H1 (cell line): Measurements from ENCODE around the gene CPE. TPM values are rescaled to one million over a fixed set of nuclear protein-coding genes. Genes with fewer than 3 reads are reported as not detected.

Experiments
- CTCF ChIA-PET: fragments of 300-600 bp; sonication (Branson Sonifier 250); formaldehyde crosslinking; loops from one replicate; lab custom pipeline; 2021; ENCODE audit not compliant: partially characterized antibody; lab: Charles Lee
- POLR2A ChIA-PET: fragments of 300-600 bp; sonication (Branson Sonifier 250); formaldehyde crosslinking; loops from one replicate; lab custom pipeline; 2021; ENCODE audit warnings: inconsistent platforms; ENCODE audit not compliant: partially characterized antibody; lab: Charles Lee
- DNase-seq, 2 experiments: peaks; one replicate each; pipeline versions ENCODE4 v3.0.0 to v3.0.0-alpha.2; 2010 to 2022; ENCODE audit warnings: low spot score in 2 of 2, low read depth in 1 of 2, mixed read lengths in 1 of 2
- FAIRE-seq: peaks from 2 replicates; lab custom pipeline; 2011; peaks lifted over from hg19 to GRCh38; lab: Jason Lieb, UNC
- H2AFZ ChIP-seq: 2 replicates; pipeline ENCODE4 v1.8.1; 2012; ENCODE audit warnings: low read length, inconsistent platforms
- H2AK5ac ChIP-seq: 2 replicates; pipeline ENCODE4 v1.6.1; 2013; ENCODE audit warnings: low read depth, low read length
- H2BK120ac ChIP-seq: replicated peaks from 2 replicates; pipeline ENCODE3; 2013; ENCODE audit warnings: low read depth, low read length, inconsistent platforms
- H2BK12ac ChIP-seq: 2 replicates; pipeline ENCODE4 v1.6.1; 2013; ENCODE audit warnings: low read depth, low read length
- H2BK15ac ChIP-seq: 2 replicates; pipeline ENCODE4 v1.6.1; 2013; ENCODE audit warnings: low read length
- H2BK20ac ChIP-seq: 2 replicates; pipeline ENCODE4 v1.6.1; 2013; ENCODE audit warnings: low read length
- H2BK5ac ChIP-seq: 2 replicates; pipeline ENCODE4 v1.6.1; 2013; ENCODE audit warnings: low read depth, low read length
- H3K14ac ChIP-seq: 2 replicates; pipeline ENCODE4 v1.6.1; 2013; ENCODE audit warnings: inconsistent platforms; ENCODE audit not compliant: insufficient read length
- H3K18ac ChIP-seq: 2 replicates; pipeline ENCODE4 v1.6.1; 2013; ENCODE audit warnings: low read length; ENCODE audit errors: extremely low read depth
- H3K23ac ChIP-seq: 2 replicates; pipeline ENCODE4 v1.6.1; 2013; ENCODE audit warnings: inconsistent platforms; ENCODE audit not compliant: insufficient read length
- H3K23me2 ChIP-seq: 2 replicates; pipeline ENCODE4 v1.6.1; 2013; ENCODE audit warnings: low read depth, low read length
- H3K27ac ChIP-seq: 2 replicates; pipeline ENCODE4 v1.6.1; 2011; ENCODE audit warnings: low read depth, low read length, inconsistent platforms
- H3K27me3 ChIP-seq, 4 experiments: replicated peaks in 1 of 4; 1 replicate in 1 of 4; 2 replicates in 3 of 4; pipeline versions ENCODE4 v1.6.1 to v1.8.1; 2011 to 2013; ENCODE audit warnings: low read length in 3 of 4, mild to moderate bottlenecking in 3 of 4, inconsistent platforms in 2 of 4, mixed read lengths in 2 of 4, moderate library complexity in 1 of 4; ENCODE audit not compliant: control insufficient read depth in 3 of 4, insufficient read depth in 3 of 4; ENCODE audit errors: extremely low read depth in 1 of 4
- H3K36me3 ChIP-seq, 4 experiments: 2 replicates each; pipeline versions ENCODE4 v1.6.1 to v1.8.1; 2011 to 2013; ENCODE audit warnings: mild to moderate bottlenecking in 4 of 4, low read length in 3 of 4, moderate library complexity in 2 of 4, control low read depth in 1 of 4, inconsistent platforms in 1 of 4; ENCODE audit not compliant: insufficient read depth in 4 of 4, control insufficient read depth in 2 of 4
- H3K4ac ChIP-seq: replicated peaks from 2 replicates; pipeline ENCODE3; 2013; ENCODE audit warnings: low read length, low read depth, mixed read lengths, inconsistent platforms; ENCODE audit not compliant: insufficient read length
- H3K4me1 ChIP-seq, 4 experiments: replicated peaks in 1 of 4; 1 replicate in 1 of 4; 2 replicates in 3 of 4; pipeline versions ENCODE4 v1.6.1 to v1.8.1; 2011 to 2013; ENCODE audit warnings: low read length in 3 of 4, inconsistent platforms in 2 of 4, mixed read lengths in 1 of 4; ENCODE audit not compliant: insufficient read depth in 4 of 4, control insufficient read depth in 3 of 4
- H3K4me2 ChIP-seq, 2 experiments: 2 replicates each; pipeline versions ENCODE4 v1.6.1 to v1.8.1; 2011 to 2013; ENCODE audit warnings: low read depth in 2 of 2, low read length in 2 of 2, control low read depth in 1 of 2, inconsistent platforms in 1 of 2, mild to moderate bottlenecking in 1 of 2; ENCODE audit not compliant: insufficient read depth in 1 of 2
- H3K4me3 ChIP-seq, 4 experiments: fragments of 200-600, 300-600 bp in 1 of 4; sonication (generic), shearing (Covaris generic), sonication (Bioruptor Twin) in 1 of 4; 2 replicates each; pipeline versions ENCODE4 v1.5.1 to v1.8.1; 2011 to 2016; ENCODE audit warnings: low read length in 4 of 4, low read depth in 3 of 4, control low read depth in 2 of 4, inconsistent platforms in 2 of 4, mild to moderate bottlenecking in 2 of 4, mixed read lengths in 1 of 4, moderate library complexity in 1 of 4; ENCODE audit not compliant: insufficient read depth in 2 of 4; ENCODE audit errors: extremely low read depth in 1 of 4
- H3K56ac ChIP-seq: replicated peaks from 2 replicates; pipeline ENCODE3; 2013; ENCODE audit warnings: low read depth, mild to moderate bottlenecking, mixed read lengths, low read length, inconsistent platforms; ENCODE audit not compliant: insufficient read length
- H3K79me1 ChIP-seq: 2 replicates; pipeline ENCODE4 v1.6.1; 2013; ENCODE audit warnings: low read depth, low read length, control low read depth
- H3K79me2 ChIP-seq, 2 experiments: 2 replicates each; pipeline versions ENCODE4 v1.6.1 to v1.8.1; 2012 to 2013; ENCODE audit warnings: low read length in 2 of 2, mild to moderate bottlenecking in 2 of 2, inconsistent platforms in 1 of 2; ENCODE audit not compliant: insufficient read depth in 2 of 2, control insufficient read depth in 1 of 2
- H3K9ac ChIP-seq, 4 experiments: replicated peaks in 1 of 4; 1 replicate in 1 of 4; 2 replicates in 3 of 4; pipeline versions ENCODE4 v1.6.1 to v1.8.1; 2011 to 2013; ENCODE audit warnings: low read depth in 3 of 4, low read length in 3 of 4, control low read depth in 2 of 4, mild to moderate bottlenecking in 2 of 4, moderate library complexity in 2 of 4, inconsistent platforms in 1 of 4; ENCODE audit errors: extremely low read depth in 1 of 4
- H3K9me3 ChIP-seq, 2 experiments: 2 replicates each; pipeline versions ENCODE4 v1.6.1 to v1.8.1; 2012 to 2013; ENCODE audit warnings: mild to moderate bottlenecking in 2 of 2, moderate library complexity in 2 of 2, control low read depth in 1 of 2, inconsistent platforms in 1 of 2, low read depth in 1 of 2, low read length in 1 of 2, mixed read lengths in 1 of 2; ENCODE audit not compliant: insufficient read depth in 2 of 2
- H4K20me1 ChIP-seq, 2 experiments: replicated peaks in 1 of 2; 2 replicates each; pipeline versions ENCODE3 to v1.8.1; 2011 to 2013; ENCODE audit warnings: inconsistent platforms in 2 of 2, low read length in 2 of 2, mild to moderate bottlenecking in 1 of 2; ENCODE audit not compliant: insufficient read depth in 2 of 2, control insufficient read depth in 1 of 2
- H4K5ac ChIP-seq: 2 replicates; pipeline ENCODE4 v1.6.1; 2013; ENCODE audit warnings: low read length, low read depth, mixed read lengths, inconsistent platforms; ENCODE audit not compliant: insufficient read length
- H4K8ac ChIP-seq: 2 replicates; pipeline ENCODE4 v1.8.0; 2013; ENCODE audit warnings: mild to moderate bottlenecking, moderate library complexity, low read length, inconsistent platforms; ENCODE audit not compliant: insufficient read depth; ENCODE audit errors: extremely low read depth
- H4K91ac ChIP-seq: replicated peaks from 2 replicates; pipeline ENCODE3; 2013; ENCODE audit warnings: low read length, mixed read lengths, inconsistent platforms; ENCODE audit not compliant: insufficient read length
- CHD2 ChIP-seq: IDR thresholded peaks from 2 replicates; pipeline ENCODE4 v1.6.1; 2012; ENCODE audit warnings: low read length, improper control_type of control experiment
- EZH2 ChIP-seq: fragments of 200-600 bp; sonication (generic); IDR thresholded peaks from 2 replicates; pipeline ENCODE4 v1.7.1; 2012; ENCODE audit warnings: low read depth, mild to moderate bottlenecking, moderate library complexity, low read length, inconsistent platforms; ENCODE audit not compliant: severe bottlenecking
- FOSL1 ChIP-seq: IDR thresholded peaks from 2 replicates; pipeline ENCODE4 v1.6.1; 2011; ENCODE audit warnings: mild to moderate bottlenecking, low read depth, low read length, moderate library complexity; ENCODE audit not compliant: insufficient read depth
- NRF1 ChIP-seq: IDR thresholded peaks from 2 replicates; pipeline ENCODE4 v1.6.1; 2011; ENCODE audit warnings: mild to moderate bottlenecking, low read depth, low read length, improper control_type of control experiment
- SAP30 ChIP-seq: fragments of 300-600 bp; sonication (generic); IDR thresholded peaks from 2 replicates; pipeline ENCODE4 v1.7.1; 2012; ENCODE audit warnings: low read length, moderate library complexity, mild to moderate bottlenecking, inconsistent platforms; ENCODE audit not compliant: insufficient read depth, insufficient replicate concordance
- SIX5 ChIP-seq: IDR thresholded peaks from 2 replicates; pipeline ENCODE4 v1.6.1; 2011; ENCODE audit warnings: mild to moderate bottlenecking, low read depth, low read length
- SP4 ChIP-seq: IDR thresholded peaks from 2 replicates; pipeline ENCODE4 v1.6.1; 2012; ENCODE audit warnings: low read length, inconsistent platforms
- TAF1 ChIP-seq: IDR thresholded peaks from 2 replicates; pipeline ENCODE4 v1.6.1; 2011; ENCODE audit warnings: mild to moderate bottlenecking, low read depth, low read length
- TEAD4 ChIP-seq: IDR thresholded peaks from 2 replicates; pipeline ENCODE4 v1.6.1; 2012; ENCODE audit warnings: low read depth, low read length, inconsistent platforms, mixed read lengths
- WGBS, 2 experiments: shearing (Covaris generic) in 1 of 2; methylation state at CpG; one replicate each; pipeline versions ENCODE4 v1.1.6 to v1.1.7; 2013 to 2015; ENCODE audit warnings: low lambda C conversion rate in 2 of 2, mixed read lengths in 2 of 2, inconsistent platforms in 1 of 2, low coverage in 1 of 2, missing lambda C conversion rate in 1 of 2; ENCODE audit not compliant: insufficient replicate concordance in 2 of 2, insufficient coverage in 1 of 2, insufficient read length in 1 of 2; ENCODE audit errors: extremely low coverage in 1 of 2, missing lambda C conversion rate in 1 of 2; 5-methylcytosine and 5-hydroxymethylcytosine counted together
- polyA plus RNA-seq, 7 experiments: library from polyadenylated mRNA; depleted of rRNA in 3 of 7; stranded (reverse) in 5 of 7; unstranded in 2 of 7; fragments of >200 nt in 5 of 7; fragments of 200-250 nt in 2 of 7; gene quantifications; 1 replicate in 5 of 7; 2 replicates in 1 of 7; 4 replicates in 1 of 7; pipeline versions ENCODE4 v1.2.1 to v1.2.3, GENCODE V29; 2011 to 2013; ENCODE audit warnings: missing spikeins in 2 of 7, mixed read lengths in 2 of 7
- total RNA-seq: library from RNA; stranded (reverse); fragmentation: NEBNext Ultra II Directional; extraction: Animal tissue kit (Norgen Biotek cat#: 25700); gene quantifications from 2 replicates; pipeline ENCODE4 v1.2.1, GENCODE V29; 2021

Gene CPE
- total and polyA plus RNA-seq, 2 of the 8 experiments (the other 6 are each of a cell fraction or from before 2014, with no cell fraction given), result 9.4 to 10.2 TPM

DNA sequence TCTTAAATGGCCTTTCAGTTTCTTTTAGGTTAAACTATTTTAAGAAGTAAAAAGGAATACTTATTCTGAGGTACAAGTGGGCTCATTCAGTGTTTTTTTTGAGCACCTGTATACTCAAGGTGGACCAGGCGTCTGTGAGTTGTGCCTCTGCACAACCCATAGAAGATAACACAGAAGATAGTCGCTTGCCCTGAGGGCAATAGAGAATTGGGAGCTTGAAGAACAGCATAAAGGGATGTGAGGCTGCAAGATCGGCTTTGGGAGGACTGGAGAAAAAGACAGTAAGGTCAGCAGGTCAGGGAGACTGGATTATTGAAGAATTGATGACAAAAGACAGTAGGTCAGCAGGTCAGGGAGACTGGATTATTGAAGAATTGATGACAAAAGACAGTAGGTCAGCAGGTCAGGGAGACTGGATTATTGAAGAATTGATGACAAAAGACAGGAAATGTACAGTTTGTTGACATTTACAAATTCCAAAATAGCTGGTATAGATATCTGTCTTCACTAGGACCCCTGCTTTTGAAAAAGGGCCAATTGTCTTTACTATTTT is 3.1 kb downstream of the CPE start:
- no peak overlapping the region for H3K9ac ChIP-seq
- no peaks in the 10 kb centered on the region for H3K79me1 ChIP-seq
- no peaks in the 10 kb centered on the region for H3K79me2 ChIP-seq
- TF ChIP-seq CHD2, result no peak
- TF ChIP-seq TEAD4, result no peak
- no peak for TF ChIP-seq FOSL1
- TF ChIP-seq SIX5, result no peak
- TF ChIP-seq EZH2, result no peak
- no peak for TF ChIP-seq TAF1
- TF ChIP-seq SP4, result no peak
- no peak for TF ChIP-seq SAP30
- TF ChIP-seq NRF1, result no peak
- H3K18ac ChIP-seq, result no peak overlapping the region
- no peak overlapping the region for H2BK20ac ChIP-seq
- H3K4me2 ChIP-seq, result no peak overlapping the region
- DNase-seq (no peak), FAIRE-seq (no peak)
- H4K8ac ChIP-seq, result no peak overlapping the region
- no peaks in the 10 kb centered on the region for H3K36me3 ChIP-seq
- WGBS, 2 experiments, result 81% methylated on average over 3 of the region's 3 CpGs; no CpG with 5 or more reads in 1 of the 2 experiments
- no peak overlapping the region for H3K23ac ChIP-seq
- no peak overlapping the region for H2AFZ ChIP-seq
- no peak overlapping the region for H3K4ac ChIP-seq
- H3K27me3 ChIP-seq, result peaks cover 0 to 11% (median 10%) of the 10 kb centered on the region in 4 experiments; a peak in 4 of 7 replicates
- no peak overlapping the region for H3K4me3 ChIP-seq
- H3K27ac ChIP-seq, result no peak overlapping the region
- H2BK15ac ChIP-seq, result no peak overlapping the region
- H2AK5ac ChIP-seq, result no peak overlapping the region
- no peak overlapping the region for H2BK5ac ChIP-seq
- H3K9me3 ChIP-seq, result no peaks in the 10 kb centered on the region
- no peaks in the 10 kb centered on the region for H4K20me1 ChIP-seq
- no peak overlapping the region for H4K91ac ChIP-seq
- H3K23me2 ChIP-seq, result peaks cover 11% of the 10 kb centered on the region; the same call in 1 of the 2 replicates
- no peak overlapping the region for H3K14ac ChIP-seq
- no peak overlapping the region for H4K5ac ChIP-seq
- H3K4me1 ChIP-seq, result peaks cover 0 to 8% (median 3%) of the 10 kb centered on the region in 4 experiments; a peak in 3 of 7 replicates
- no peak overlapping the region for H2BK120ac ChIP-seq
- no peak overlapping the region for H2BK12ac ChIP-seq
- POLR2A ChIA-PET, result no interaction called here
- H3K56ac ChIP-seq, result no peak overlapping the region
- CTCF ChIA-PET, result interaction anchor here (1.0 to 1.6 kb wide), 4 partner anchors 12 to 251 kb away, joined by 3 to 10 read pairs (median 3); no protein-coding TSS in a partner anchor
